ENCODE measurements around the gene SPHKAP.

SPHKAP gene

GRCh38 chr2:228015741-228016140 lies 165.7 kb downstream of the SPHKAP start:
- no peak for TF ChIP-seq CTCF (IDR thresholded peaks at IDR 0.05)
- Mint-ChIP-seq H3K36me3 (ENCODE audit: low read depth) (no peaks in the 10 kb centered on the region), H3K4me3 (no peak overlapping the region), H3K27me3 (ENCODE audit: low read depth, poor library complexity) (no peaks in the 10 kb centered on the region), H3K27ac (no peak overlapping the region), H3K9me3 (no peaks in the 10 kb centered on the region), H3K4me1 (peaks cover 5% of the 10 kb centered on the region)
- DNase-seq, result no peak

- TF ChIP-seq CTCF (IDR thresholded peaks at IDR 0.05), result no peak
- Mint-ChIP-seq H3K36me3 (ENCODE audit: low read depth) (no peaks in the 10 kb centered on the region), H3K4me1 (peaks cover 1% of the 10 kb centered on the region), H3K4me3 (no peak overlapping the region), H3K9me3 (peaks cover 6% of the 10 kb centered on the region), H3K27ac (no peak overlapping the region), H3K27me3 (ENCODE audit: low read depth, poor library complexity) (peaks cover 2% of the 10 kb centered on the region)
- no peak for DNase-seq
Observed at GRCh38 chr2:227996366-227996765, 185.1 kb downstream of the SPHKAP start.

GRCh38 chr2:227990937-227991336 lies 190.6 kb downstream of the SPHKAP start:
- Mint-ChIP-seq H3K9me3 (peaks cover 6% of the 10 kb centered on the region), H3K36me3 (ENCODE audit: low read depth) (no peaks in the 10 kb centered on the region), H3K27me3 (ENCODE audit: low read depth, poor library complexity) (peaks cover 2% of the 10 kb centered on the region), H3K4me1 (peaks cover 9% of the 10 kb centered on the region), H3K4me3 (no peak overlapping the region), H3K27ac (no peak overlapping the region)
- TF ChIP-seq CTCF (IDR thresholded peaks at IDR 0.05), result no peak
- no peak for DNase-seq

- no peak for TF ChIP-seq CTCF (IDR thresholded peaks at IDR 0.05)
- Mint-ChIP-seq H3K27ac (no peak overlapping the region), H3K4me1 (no peaks in the 10 kb centered on the region), H3K36me3 (ENCODE audit: low read depth) (no peaks in the 10 kb centered on the region), H3K27me3 (ENCODE audit: low read depth, poor library complexity) (peaks cover 6% of the 10 kb centered on the region), H3K4me3 (no peak overlapping the region), H3K9me3 (no peaks in the 10 kb centered on the region)
- DNase-seq, result no peak
Observed at GRCh38 chr2:227973241-227973640, 208.2 kb downstream of the SPHKAP start.

- Mint-ChIP-seq H3K9me3 (peaks cover under 1% of the 10 kb centered on the region), H3K27ac (no peak overlapping the region), H3K4me3 (no peak overlapping the region), H3K36me3 (ENCODE audit: low read depth) (no peaks in the 10 kb centered on the region), H3K27me3 (ENCODE audit: low read depth, poor library complexity) (peaks cover 6% of the 10 kb centered on the region), H3K4me1 (no peaks in the 10 kb centered on the region)
- TF ChIP-seq CTCF (IDR thresholded peaks at IDR 0.05), result no peak
- DNase-seq, result no peak
Observed at GRCh38 chr2:227971619-227972230, 209.8 kb downstream of the SPHKAP start.

GRCh38 chr2:227960317-227960716 lies 221.2 kb downstream of the SPHKAP start:
- no peaks in the 10 kb centered on the region for H3K36me3 Mint-ChIP-seq (ENCODE audit: low read depth)
- no peak for DNase-seq
- no peaks in the 10 kb centered on the region for H3K9me3 Mint-ChIP-seq
- no peak for TF ChIP-seq CTCF (IDR thresholded peaks at IDR 0.05)
- H3K4me1 Mint-ChIP-seq, result no peaks in the 10 kb centered on the region
- no peak overlapping the region for H3K4me3 Mint-ChIP-seq
- H3K27ac Mint-ChIP-seq, result no peak overlapping the region
- H3K27me3 Mint-ChIP-seq (ENCODE audit: low read depth, poor library complexity), result peaks cover 2% of the 10 kb centered on the region

Data from nephron progenitor cell (in vitro differentiated cells).